Measurements from ENCODE around the gene EIF3J. TPM values are rescaled to one million over a fixed set of nuclear protein-coding genes. Genes with fewer than 3 reads are reported as not detected.

EIF3J gene
- total RNA-seq, 1 donor from 2014 or later = 60.6 TPM

DNA sequence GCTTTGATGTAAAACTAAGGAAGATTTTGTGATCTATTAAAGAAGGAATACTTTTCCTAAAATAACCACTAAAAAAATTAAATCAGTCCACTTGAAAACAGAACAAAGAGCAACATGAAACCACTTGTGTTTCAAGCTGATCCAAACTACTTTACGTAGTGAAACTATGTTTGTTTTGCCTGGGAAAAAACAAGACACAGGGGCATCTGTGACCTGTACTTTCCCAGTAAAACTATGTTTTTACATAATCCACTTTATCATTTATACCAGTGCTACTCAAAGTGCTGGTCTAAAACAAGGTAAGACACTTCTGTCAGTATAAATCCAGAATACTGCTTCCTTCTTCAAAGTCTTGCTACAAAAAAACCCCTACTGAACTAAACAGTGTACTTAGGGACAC is 69.8 kb downstream of the EIF3J start:
- H3K4me1 ChIP-seq = no peaks in the 10 kb centered on the region
- H3K4me3 ChIP-seq = no peak overlapping the region
- H3K27ac ChIP-seq = no peak overlapping the region
- peaks cover 91% of the 10 kb centered on the region for H3K36me3 ChIP-seq
- no peaks in the 10 kb centered on the region for H3K27me3 ChIP-seq (ENCODE audit: low read depth)
- TF ChIP-seq, protein P1, sequence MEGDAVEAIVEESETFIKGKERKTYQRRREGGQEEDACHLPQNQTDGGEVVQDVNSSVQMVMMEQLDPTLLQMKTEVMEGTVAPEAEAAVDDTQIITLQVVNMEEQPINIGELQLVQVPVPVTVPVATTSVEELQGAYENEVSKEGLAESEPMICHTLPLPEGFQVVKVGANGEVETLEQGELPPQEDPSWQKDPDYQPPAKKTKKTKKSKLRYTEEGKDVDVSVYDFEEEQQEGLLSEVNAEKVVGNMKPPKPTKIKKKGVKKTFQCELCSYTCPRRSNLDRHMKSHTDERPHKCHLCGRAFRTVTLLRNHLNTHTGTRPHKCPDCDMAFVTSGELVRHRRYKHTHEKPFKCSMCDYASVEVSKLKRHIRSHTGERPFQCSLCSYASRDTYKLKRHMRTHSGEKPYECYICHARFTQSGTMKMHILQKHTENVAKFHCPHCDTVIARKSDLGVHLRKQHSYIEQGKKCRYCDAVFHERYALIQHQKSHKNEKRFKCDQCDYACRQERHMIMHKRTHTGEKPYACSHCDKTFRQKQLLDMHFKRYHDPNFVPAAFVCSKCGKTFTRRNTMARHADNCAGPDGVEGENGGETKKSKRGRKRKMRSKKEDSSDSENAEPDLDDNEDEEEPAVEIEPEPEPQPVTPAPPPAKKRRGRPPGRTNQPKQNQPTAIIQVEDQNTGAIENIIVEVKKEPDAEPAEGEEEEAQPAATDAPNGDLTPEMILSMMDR (IDR thresholded peaks at IDR 0.05) = no peak
- H3K9me3 ChIP-seq = no peaks in the 10 kb centered on the region
- ATAC-seq (no peak), DNase-seq (no peak)
- intact Hi-C loops (cut with DNase I) = no loop called here

Other genes starting within 250 kb of the EIF3J start
- 76.5 TPM for gene GOLM2, start 248.4 kb upstream of the EIF3J start, total RNA-seq
- gene CTDSPL2, start 109.5 kb upstream of the EIF3J start, total RNA-seq = 37.2 TPM
- gene SPG11, start 126.5 kb downstream of the EIF3J start, total RNA-seq = 99.7 TPM
- 4.5 TPM for gene PATL2, start 174.2 kb downstream of the EIF3J start, total RNA-seq
- 4,741 TPM for gene B2M, start 174.4 kb downstream of the EIF3J start, total RNA-seq
- gene TRIM69, start 199.4 kb downstream of the EIF3J start, total RNA-seq = 27.2 TPM

All from lower lobe of right lung (tissue), 2 donors.